ENCODE results near the gene SLC7A7. TPM values are rescaled to one million over a fixed set of nuclear protein-coding genes. Genes with fewer than 3 reads are reported as not detected.

SLC7A7 gene
- total RNA-seq, 6 donors from 2014 or later: 55.0 to 120 (median 99.1) TPM

GRCh38 chr14:22841311-22841710 is 26.1 kb upstream of the SLC7A7 start:
- ATAC-seq (ENCODE audit: low FRiP score in 2 of 2): no peak
- Histone ChIP-seq H3K27me3 (no peaks in the 10 kb centered on the region), H3K36me3 (peaks cover 36 to 56% (median 49%) of the 10 kb centered on the region in 4 donors), H3K4me1 (peaks cover 15 to 31% (median 23%) of the 10 kb centered on the region in 4 donors), H3K27ac (no peak overlapping the region), H3K4me3 (no peak overlapping the region), H3K9me3 (no peaks in the 10 kb centered on the region)
- WGBS, 2 donors: 95 to 98% methylated on average over 9 of the region's 9 CpGs
- no peak for DNase-seq
- TF ChIP-seq POLR2AphosphoS5 (IDR thresholded peaks at IDR 0.05): no peak
- TF ChIP-seq POLR2A (IDR thresholded peaks at IDR 0.05): no peak
- no peak for TF ChIP-seq CTCF (IDR thresholded peaks at IDR 0.05)
- TF ChIP-seq EP300 (IDR thresholded peaks at IDR 0.05): no peak

- DNase-seq (no peak), ATAC-seq (ENCODE audit: low FRiP score in 2 of 2) (no peak)
- Histone ChIP-seq H3K27ac (peak overlapping the region; percentile 89 to 97 (median 96)), H3K9me3 (no peaks in the 10 kb centered on the region), H3K27me3 (no peaks in the 10 kb centered on the region), H3K4me3 (peak overlapping the region in 2 of 4 donors; percentile 71 to 90), H3K4me1 (peaks cover 19 to 26% (median 23%) of the 10 kb centered on the region in 4 donors), H3K36me3 (peaks cover 17 to 39% (median 34%) of the 10 kb centered on the region in 4 donors)
- TF ChIP-seq EP300 (IDR thresholded peaks at IDR 0.05): no peak
- peak; percentile 33 to 52 for TF ChIP-seq POLR2AphosphoS5 (IDR thresholded peaks at IDR 0.05)
- WGBS, 2 donors: 45 to 56% methylated on average over 6 of the region's 6 CpGs
Observed at GRCh38 chr14:22839159-22839779, 24.0 kb upstream of the SLC7A7 start.

- ATAC-seq (ENCODE audit: low FRiP score in 2 of 2) (peak; percentile 11 to 14), DNase-seq (no peak)
- Histone ChIP-seq H3K27ac (peak overlapping the region; percentile 89 to 97 (median 96)), H3K4me3 (peak overlapping the region; percentile 26 to 90 (median 75)), H3K9me3 (no peaks in the 10 kb centered on the region), H3K36me3 (peaks cover 14 to 39% (median 32%) of the 10 kb centered on the region in 4 donors), H3K27me3 (no peaks in the 10 kb centered on the region), H3K4me1 (peaks cover 19 to 26% (median 23%) of the 10 kb centered on the region in 4 donors)
- TF ChIP-seq EP300 (IDR thresholded peaks at IDR 0.05): no peak
- TF ChIP-seq POLR2A (IDR thresholded peaks at IDR 0.05): peak in 1 of 4 donors; percentile 41
- TF ChIP-seq POLR2AphosphoS5 (IDR thresholded peaks at IDR 0.05): no peak
- no peak for TF ChIP-seq CTCF (IDR thresholded peaks at IDR 0.05)
- 17 to 30% methylated on average over 4 to 6 of the region's 6 CpGs for WGBS, 2 donors
Observed at GRCh38 chr14:22838631-22839041, 23.4 kb upstream of the SLC7A7 start.

DNA sequence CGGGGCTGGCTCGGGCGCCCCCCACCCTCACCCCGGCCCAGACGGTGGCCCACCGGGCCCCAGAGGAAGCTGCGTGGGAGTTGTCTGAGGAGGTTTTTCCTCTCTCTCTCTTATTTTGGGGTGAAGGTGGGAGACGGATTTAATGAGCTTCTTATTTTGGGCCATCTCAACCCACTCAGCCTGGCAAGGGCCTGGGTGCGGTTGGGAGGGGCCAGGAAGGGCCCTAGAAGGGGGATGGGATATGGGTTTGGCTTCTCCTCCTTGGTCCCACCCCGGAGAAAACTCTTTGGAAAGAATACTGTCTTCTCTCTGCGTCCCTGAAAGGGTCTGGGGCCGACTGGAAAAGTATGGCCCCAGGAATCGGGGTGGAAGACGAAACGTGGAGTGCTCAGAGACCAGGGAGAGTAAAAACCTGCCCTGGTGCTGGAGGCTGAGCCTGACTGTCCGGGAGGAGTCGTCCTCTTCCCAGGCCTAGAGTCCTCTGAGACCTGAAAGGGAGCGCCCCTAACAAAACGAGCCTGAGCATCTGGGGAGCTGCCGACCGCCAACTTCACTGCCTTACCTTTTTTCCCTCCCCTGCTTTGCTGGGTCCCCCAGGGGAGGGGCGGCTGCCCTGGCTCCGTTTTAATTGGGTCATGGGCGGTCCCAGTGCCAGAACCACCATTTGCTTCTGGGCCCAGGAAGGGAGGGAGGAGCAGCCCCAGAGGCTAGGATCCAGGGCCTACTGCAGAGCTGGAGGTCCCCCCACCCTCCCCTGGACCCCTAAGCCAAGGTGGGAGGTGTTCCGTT is 22.7 kb upstream of the SLC7A7 start:
- Histone ChIP-seq H3K4me1 (peaks cover 19 to 26% (median 23%) of the 10 kb centered on the region in 4 donors), H3K4me3 (peak overlapping the region; percentile 71 to 90 (median 76)), H3K9me3 (no peaks in the 10 kb centered on the region), H3K27me3 (no peaks in the 10 kb centered on the region), H3K27ac (peak overlapping the region; percentile 89 to 97 (median 96)), H3K36me3 (peaks cover 7 to 38% (median 29%) of the 10 kb centered on the region in 4 donors)
- WGBS, 2 donors: 11 to 31% methylated on average over 14 to 25 of the region's 25 CpGs
- TF ChIP-seq POLR2AphosphoS5 (IDR thresholded peaks at IDR 0.05) (peak; percentile 9 to 26), CTCF (IDR thresholded peaks at IDR 0.05) (no peak), POLR2A (IDR thresholded peaks at IDR 0.05) (peak in 1 of 4 donors; percentile 20)
- peak; percentile 17 to 51 for ATAC-seq (ENCODE audit: low FRiP score in 2 of 2)
- no peak for DNase-seq

DNA sequence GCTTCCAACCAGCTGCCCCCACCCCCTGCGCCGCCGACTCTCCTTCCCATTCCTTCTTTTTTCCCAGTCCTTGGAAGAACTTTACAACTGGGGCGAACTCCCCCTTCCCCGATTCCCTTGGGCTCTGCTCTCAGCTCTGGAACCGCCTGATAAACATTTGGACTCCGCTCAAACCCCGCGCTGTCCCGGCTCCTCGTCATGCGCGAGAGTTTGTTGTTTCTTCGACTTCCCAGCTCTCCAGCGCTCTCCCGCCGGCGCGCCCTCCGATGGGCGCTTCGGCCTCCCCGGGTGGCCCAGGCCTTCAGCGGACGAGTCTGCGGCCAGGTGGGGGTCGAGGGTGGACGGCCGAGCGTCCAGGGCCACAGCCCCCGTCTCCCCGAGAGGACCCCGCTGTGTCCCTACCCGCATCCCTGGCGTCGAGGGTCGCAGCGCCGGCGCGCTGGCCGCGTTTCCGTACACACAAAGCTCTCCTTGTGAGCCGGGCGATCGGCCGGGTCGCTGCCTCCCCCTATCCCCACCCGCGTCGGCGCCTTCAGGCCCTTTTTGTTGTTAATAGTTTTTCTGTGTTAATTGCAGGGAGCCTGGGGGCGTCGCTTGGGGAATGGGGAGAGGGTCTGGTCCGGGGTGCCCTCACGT is 22.0 kb upstream of the SLC7A7 start:
- peak; percentile 64 to 87 for ATAC-seq (ENCODE audit: low FRiP score in 2 of 2)
- WGBS, 2 donors: 1 to 8% methylated on average over 17 to 51 of the region's 57 CpGs

More for the DNA sequence above, 22.0 kb upstream of the SLC7A7 start:
- Histone ChIP-seq H3K4me3 (peak overlapping the region; percentile 71 to 90 (median 76)), H3K9me3 (no peaks in the 10 kb centered on the region), H3K27me3 (no peaks in the 10 kb centered on the region), H3K36me3 (peaks cover 0 to 31% (median 22%) of the 10 kb centered on the region in 4 donors), H3K4me1 (peaks cover 19 to 26% (median 23%) of the 10 kb centered on the region in 4 donors), H3K27ac (peak overlapping the region; percentile 89 to 97 (median 96))
- DNase-seq: peak in 1 of 2 donors; percentile 90
- TF ChIP-seq POLR2A (IDR thresholded peaks at IDR 0.05) (peak in 2 of 4 donors; percentile 22 to 36), EP300 (IDR thresholded peaks at IDR 0.05) (no peak), CTCF (IDR thresholded peaks at IDR 0.05) (no peak)

Data from upper lobe of left lung (tissue), 6 donors.